CD4-positive, alpha-beta T cell (primary cell): Measurements from ENCODE around the gene GLB1L3. TPM values are rescaled to one million over a fixed set of nuclear protein-coding genes. Genes with fewer than 3 reads are reported as not detected.

Source experiments
- ATAC-seq: fragments of 200-7000 bp; cut with Tn5 transposase; one replicate; pipeline ENCODE4 v1.10.0; 2022; ENCODE audit warnings: mild to moderate bottlenecking; ENCODE audit not compliant: poor library complexity
- CTCF ChIA-PET: fragments of 350-600 bp; sonication (Branson Sonifier 250); formaldehyde crosslinking; loops from one replicate; lab custom pipeline; 2021; ENCODE audit warnings: antibody characterized with exemption, inconsistent platforms; lab: Charles Lee
- POLR2A ChIA-PET: fragments of 350-600 bp; sonication (Branson Sonifier 250); formaldehyde crosslinking; loops from one replicate; lab custom pipeline; 2021; ENCODE audit warnings: antibody characterized with exemption, inconsistent platforms; lab: Charles Lee
- DNase-seq, 14 experiments: peaks; one replicate each; pipeline ENCODE4 v3.0.0-alpha.2; 2013 to 2020; ENCODE audit warnings: mixed read lengths in 2 of 14
- H3K27ac ChIP-seq, 2 donors: one replicate each; pipeline versions ENCODE4 v1.5.1 to v1.7.0; 2013; ENCODE audit warnings: low read length in 2 of 2, low read depth in 1 of 2, mild to moderate bottlenecking in 1 of 2
- H3K27me3 ChIP-seq, 2 experiments: 1 replicate in 1 of 2; 2 replicates in 1 of 2; pipeline versions ENCODE4 v1.6.1 to v1.7.0; 2013; ENCODE audit warnings: low read length in 2 of 2, control low read depth in 1 of 2, mild to moderate bottlenecking in 1 of 2, moderate library complexity in 1 of 2; ENCODE audit not compliant: insufficient read depth in 2 of 2, control insufficient read depth in 1 of 2
- H3K36me3 ChIP-seq: one replicate; pipeline ENCODE4 v1.6.1; 2013; ENCODE audit warnings: low read length, control low read depth; ENCODE audit not compliant: insufficient read depth
- H3K4me1 ChIP-seq: one replicate; pipeline ENCODE4 v1.6.1; 2013; ENCODE audit warnings: low read length, control low read depth; ENCODE audit not compliant: insufficient read depth
- H3K4me3 ChIP-seq: one replicate; pipeline ENCODE4 v1.5.1; 2013; ENCODE audit warnings: mild to moderate bottlenecking, low read length, moderate library complexity
- H3K9me3 ChIP-seq, 2 experiments: 1 replicate in 1 of 2; 2 replicates in 1 of 2; pipeline versions ENCODE4 v1.6.1 to v1.7.0; 2013; ENCODE audit warnings: low read length in 2 of 2, mild to moderate bottlenecking in 2 of 2, control low read depth in 1 of 2, moderate library complexity in 1 of 2; ENCODE audit not compliant: control insufficient read depth in 1 of 2, insufficient read depth in 1 of 2
- H3K27ac Mint-ChIP-seq: one replicate; pipeline ENCODE4 v1.8.0; 2020; ENCODE audit warnings: mixed read lengths
- H3K27me3 Mint-ChIP-seq: one replicate; pipeline ENCODE4 v1.8.0; 2021; ENCODE audit warnings: mixed read lengths
- H3K36me3 Mint-ChIP-seq: one replicate; pipeline ENCODE4 v1.8.0; 2021; ENCODE audit warnings: low read depth, mixed read lengths
- H3K4me1 Mint-ChIP-seq: one replicate; pipeline ENCODE4 v1.8.0; 2021; ENCODE audit warnings: low read depth, mixed read lengths
- H3K4me3 Mint-ChIP-seq: one replicate; pipeline ENCODE4 v1.8.0; 2020; ENCODE audit warnings: mild to moderate bottlenecking, mixed read lengths
- H3K9me3 Mint-ChIP-seq: one replicate; pipeline ENCODE4 v1.8.0; 2020; ENCODE audit warnings: mixed read lengths
- CTCF ChIP-seq: fragments of 200-600 bp; IDR thresholded peaks from one replicate; pipeline ENCODE4 v1.8.0; 2022; ENCODE audit warnings: antibody characterized with exemption, mild to moderate bottlenecking
- intact Hi-C, 2 experiments: fragments of 100-400 bp; cut with DNase I in 1 of 2; cut with micrococcal nuclease in 1 of 2; formaldehyde crosslinking; loops; one replicate each; pipeline versions ENCODE4 v1.15.1 to v1.9.0; 2023 to 2025; cut with DNase I, micrococcal nuclease
- total RNA-seq, 174 experiments: library from RNA in 2 of 174; stranded (reverse) in 2 of 174; gene quantifications; one replicate each; pipeline ENCODE4 v1.2.3 and lab custom pipeline; 2021 to 2026

The GLB1L3 gene
- total RNA-seq, 2 experiments from 2014 or later: 1.3 to 1.5 TPM

- peaks cover 22% of the 10 kb centered on the region for H3K4me1 ChIP-seq
- H3K4me3 Mint-ChIP-seq: peak overlapping the region; percentile 92
- POLR2A ChIA-PET: no interaction called here
Measured at GRCh38 chr11:134333312-134333711, 57.1 kb downstream of the GLB1L3 start.

GRCh38 chr11:134333946-134334345, 57.8 kb downstream of the GLB1L3 start:
- ChIA-PET POLR2A (no interaction called here), CTCF (no interaction called here)
- H3K4me1 Mint-ChIP-seq: peaks cover 19% of the 10 kb centered on the region
- DNase-seq: no peak
- H3K36me3 Mint-ChIP-seq: no peaks in the 10 kb centered on the region
- H3K27me3 Mint-ChIP-seq: peaks cover 39% of the 10 kb centered on the region
- Histone ChIP-seq H3K4me3 (no peak overlapping the region), H3K27ac (no peak overlapping the region), H3K4me1 (peaks cover 22% of the 10 kb centered on the region), H3K27me3 (peaks cover 0 to 2% of the 10 kb centered on the region in 2 experiments), H3K9me3 (no peaks in the 10 kb centered on the region), H3K36me3 (no peaks in the 10 kb centered on the region)
- intact Hi-C loops: loop anchor here (2.0 to 10.0 kb wide), 5 partner anchors 57 to 387 kb away; partner anchors contain the start of genes GLB1L3 (in 2 of the 2) and VPS26B (in 1 of the 2)
- H3K4me3 Mint-ChIP-seq: peak overlapping the region; percentile 74
- no peak for TF ChIP-seq CTCF
- H3K9me3 Mint-ChIP-seq: no peaks in the 10 kb centered on the region
- ATAC-seq: no peak
- H3K27ac Mint-ChIP-seq: no peak overlapping the region

More at GRCh38 chr11:134333312-134333711, 57.1 kb downstream of the GLB1L3 start:
- Mint-ChIP-seq H3K27ac (no peak overlapping the region), H3K9me3 (no peaks in the 10 kb centered on the region), H3K4me1 (peaks cover 19% of the 10 kb centered on the region), H3K36me3 (no peaks in the 10 kb centered on the region), H3K27me3 (peaks cover 39% of the 10 kb centered on the region)
- Histone ChIP-seq H3K27me3 (peaks cover 0 to 2% of the 10 kb centered on the region in 2 experiments), H3K27ac (no peak overlapping the region), H3K36me3 (no peaks in the 10 kb centered on the region), H3K9me3 (no peaks in the 10 kb centered on the region), H3K4me3 (no peak overlapping the region)
- ATAC-seq (no peak), DNase-seq (no peak)
- intact Hi-C loops: loop anchor here (2.0 to 10.0 kb wide), 5 partner anchors 56 to 386 kb away; partner anchors contain the start of genes GLB1L3 (in 2 of the 2) and VPS26B (in 1 of the 2)
- no peak for TF ChIP-seq CTCF
- CTCF ChIA-PET: no interaction called here

- Mint-ChIP-seq H3K27ac (no peak overlapping the region), H3K4me3 (peak overlapping the region; percentile 18), H3K9me3 (no peaks in the 10 kb centered on the region), H3K27me3 (peaks cover 39% of the 10 kb centered on the region), H3K36me3 (no peaks in the 10 kb centered on the region), H3K4me1 (peaks cover 19% of the 10 kb centered on the region)
- Histone ChIP-seq H3K36me3 (no peaks in the 10 kb centered on the region), H3K9me3 (no peaks in the 10 kb centered on the region), H3K4me1 (peaks cover 22% of the 10 kb centered on the region), H3K27ac (no peak overlapping the region), H3K4me3 (no peak overlapping the region), H3K27me3 (peaks cover 0 to 2% of the 10 kb centered on the region in 2 experiments)
- ATAC-seq (no peak), DNase-seq (no peak)
- intact Hi-C loops: loop anchor here (5.0 to 10.0 kb wide), 3 partner anchors 58 to 388 kb away; partner anchors contain the start of gene GLB1L3 (in 1 of the 2)
- no peak for TF ChIP-seq CTCF
- ChIA-PET POLR2A (no interaction called here), CTCF (no interaction called here)
Measured at GRCh38 chr11:134334796-134335571, 58.8 kb downstream of the GLB1L3 start.
